A549 (cell line): ENCODE data around the gene FAR2. TPM values are rescaled to one million over a fixed set of nuclear protein-coding genes. Genes with fewer than 3 reads are reported as not detected.

Source experiments
- ATAC-seq, 2 experiments: fragments of 200-7000 bp in 1 of 2; fragments of >200 bp in 1 of 2; cut with Nextera tagmentation in 1 of 2; cut with Tn5 transposase in 1 of 2; 3 replicates each; pipeline versions ENCODE4 v1.8.0 to v1.9.1; 2018 to 2020; ENCODE audit warnings: mild to moderate bottlenecking in 1 of 2, moderate library complexity in 1 of 2
- CTCF ChIA-PET: fragments of 300-600 bp; sonication (Branson Sonifier 250); formaldehyde crosslinking; extraction: SDS; loops from one replicate; lab custom pipeline; 2021; ENCODE audit warnings: antibody characterized with exemption, inconsistent platforms; lab: Yijun Ruan, JAX
- POLR2A ChIA-PET: fragments of 350-600 bp; formaldehyde crosslinking; extraction: SDS; loops from one replicate; lab custom pipeline; 2021; ENCODE audit warnings: antibody characterized with exemption, inconsistent platforms; lab: Yijun Ruan, JAX
- DNase-seq, 2 experiments: peaks; one replicate each; pipeline versions ENCODE4 v3.0.0 to v3.0.0-alpha.2; 2011 to 2016; ENCODE audit warnings: low read depth in 1 of 2, low spot score in 1 of 2
- FAIRE-seq: peaks from 2 replicates; lab custom pipeline; 2011; peaks lifted over from hg19 to GRCh38; lab: Jason Lieb, UNC
- H3K27ac ChIP-seq, 2 experiments: fragments of >200 bp; sonication (Bioruptor Twin); formaldehyde crosslinking; 3 replicates each; pipeline ENCODE4 v1.5.1; 2016 to 2017
- H3K4me1 ChIP-seq: fragments of >200 bp; sonication (Bioruptor Twin); formaldehyde crosslinking; 3 replicates; pipeline ENCODE4 v1.6.1; 2016
- H3K4me2 ChIP-seq: fragments of >200 bp; sonication (Bioruptor Twin); formaldehyde crosslinking; 3 replicates; pipeline ENCODE4 v1.6.1; 2016
- H3K4me3 ChIP-seq: fragments of >200 bp; sonication (Bioruptor Twin); formaldehyde crosslinking; 3 replicates; pipeline ENCODE4 v1.5.1; 2016
- H3K9me3 ChIP-seq: fragments of >200 bp; sonication (Bioruptor Twin); formaldehyde crosslinking; 3 replicates; pipeline ENCODE4 v1.6.1; 2016
- CBX2 ChIP-seq: fragments of 200-600 bp; sonication (generic); IDR thresholded peaks from 2 replicates; pipeline ENCODE4 v1.6.1; 2016; ENCODE audit warnings: low read depth, mild to moderate bottlenecking, borderline replicate concordance
- CBX8 ChIP-seq: fragments of 200-600 bp; sonication (generic); IDR thresholded peaks from 2 replicates; pipeline ENCODE4 v1.6.1; 2016
- CEBPB ChIP-seq, 2 experiments: fragments of >200 bp in 1 of 2; sonication (Bioruptor Twin) in 1 of 2; formaldehyde crosslinking in 1 of 2; IDR thresholded peaks; 2 replicates each; pipeline ENCODE4 v1.6.1; 2012 to 2016
- CHD2 ChIP-seq: fragments of 150-350 bp; IDR thresholded peaks from 2 replicates; pipeline ENCODE4 v1.6.1; 2014; ENCODE audit warnings: low read length; ENCODE audit not compliant: partially characterized antibody
- CHD4 ChIP-seq: fragments of 200-600 bp; sonication (generic); IDR thresholded peaks from 2 replicates; pipeline ENCODE4 v1.6.1; 2016; ENCODE audit warnings: antibody characterized with exemption, mild to moderate bottlenecking, borderline replicate concordance
- EHF ChIP-seq: fragments of 250-450 bp; sonication (Bioruptor Pico); IDR thresholded peaks from 2 replicates; pipeline ENCODE4 v1.5.0; 2020; ENCODE audit warnings: mild to moderate bottlenecking
- EP300 ChIP-seq, 2 experiments: fragments of >200 bp; sonication (Bioruptor Twin); formaldehyde crosslinking; IDR thresholded peaks; 2 replicates in 1 of 2; 3 replicates in 1 of 2; pipeline ENCODE4 v1.6.1; 2016 to 2017
- FOSB ChIP-seq: fragments of 250-450 bp; sonication (Bioruptor Pico); IDR thresholded peaks from 2 replicates; pipeline ENCODE4 v1.5.0; 2020; ENCODE audit warnings: mild to moderate bottlenecking, moderate library complexity
- FOSL2 ChIP-seq, 2 experiments: fragments of 450-650 bp in 1 of 2; fragments of >200 bp in 1 of 2; sonication (Bioruptor Twin) in 1 of 2; formaldehyde crosslinking; IDR thresholded peaks; 2 replicates each; pipeline versions ENCODE4 v1.5.0 to v1.6.1; 2016 to 2020; ENCODE audit warnings: mild to moderate bottlenecking in 1 of 2, moderate library complexity in 1 of 2
- FOXS1 ChIP-seq: fragments of 250-450 bp; sonication (Bioruptor Pico); IDR thresholded peaks from 2 replicates; pipeline ENCODE4 v1.5.0; 2020; ENCODE audit warnings: mild to moderate bottlenecking, moderate library complexity
- HDAC2 ChIP-seq: fragments of 200-600 bp; sonication (generic); IDR thresholded peaks from 2 replicates; pipeline ENCODE4 v1.6.1; 2016
- HEYL ChIP-seq: fragments of 250-450 bp; sonication (Bioruptor Pico); IDR thresholded peaks from 2 replicates; pipeline ENCODE4 v1.8.0; 2021; ENCODE audit warnings: mild to moderate bottlenecking, moderate library complexity
- HOXB13 ChIP-seq: fragments of 250-450 bp; sonication (Bioruptor Pico); IDR thresholded peaks from 2 replicates; pipeline ENCODE4 v1.5.0; 2020; ENCODE audit warnings: low read depth, mild to moderate bottlenecking, moderate library complexity
- HOXB5 ChIP-seq: fragments of 250-450 bp; sonication (Bioruptor Pico); IDR thresholded peaks from 2 replicates; pipeline ENCODE4 v1.5.0; 2020; ENCODE audit warnings: mild to moderate bottlenecking, moderate library complexity
- JUN ChIP-seq, 2 experiments: fragments of >200 bp; sonication (Bioruptor Twin); formaldehyde crosslinking; IDR thresholded peaks; 2 replicates in 1 of 2; 3 replicates in 1 of 2; pipeline ENCODE4 v1.6.1; 2016 to 2017
- JUNB ChIP-seq: fragments of >200 bp; sonication (Bioruptor Twin); formaldehyde crosslinking; IDR thresholded peaks from 2 replicates; pipeline ENCODE4 v1.6.1; 2016
- KDM1A ChIP-seq: fragments of 200-600 bp; sonication (generic); IDR thresholded peaks from 2 replicates; pipeline ENCODE4 v1.6.1; 2016; ENCODE audit warnings: low read depth, mild to moderate bottlenecking
- KDM5A ChIP-seq: fragments of 200-600 bp; sonication (generic); IDR thresholded peaks from 2 replicates; pipeline ENCODE4 v1.6.1; 2016; ENCODE audit warnings: antibody characterized with exemption, mild to moderate bottlenecking
- MAZ ChIP-seq: fragments of 150-350 bp; IDR thresholded peaks from 2 replicates; pipeline ENCODE4 v1.6.1; 2014; ENCODE audit warnings: antibody characterized with exemption, low read depth, low read length, borderline replicate concordance
- MYC ChIP-seq: IDR thresholded peaks from 2 replicates; pipeline ENCODE4 v1.6.1; 2012; ENCODE audit warnings: mild to moderate bottlenecking, inconsistent platforms, low read length, improper control_type of control experiment, borderline replicate concordance
- NFE2L2 ChIP-seq: fragments of 150-350 bp; conservative IDR thresholded peaks from 2 replicates; pipeline ENCODE4 v1.6.1; 2014; ENCODE audit warnings: low read length
- NR3C1 ChIP-seq: fragments of >200 bp; sonication (Bioruptor Twin); formaldehyde crosslinking; IDR thresholded peaks from 3 replicates; pipeline ENCODE4 v1.6.1; 2017
- POLR2AphosphoS2 ChIP-seq: conservative IDR thresholded peaks from 2 replicates; pipeline ENCODE4 v1.6.1; 2012; ENCODE audit warnings: low read length, improper control_type of control experiment, inconsistent platforms
- RAD21 ChIP-seq, 2 experiments: fragments of >200 bp in 1 of 2; sonication (Bioruptor Twin) in 1 of 2; formaldehyde crosslinking in 1 of 2; IDR thresholded peaks in 1 of 2; conservative IDR thresholded peaks in 1 of 2; 2 replicates in 1 of 2; 3 replicates in 1 of 2; pipeline ENCODE4 v1.6.1; 2012 to 2018; ENCODE audit warnings: inconsistent platforms in 1 of 2
- RNF2 ChIP-seq: fragments of 200-600 bp; sonication (generic); IDR thresholded peaks from 2 replicates; pipeline ENCODE4 v1.6.1; 2016; ENCODE audit warnings: low read depth, mild to moderate bottlenecking, antibody characterized with exemption, moderate library complexity, borderline replicate concordance
- SREBF2 ChIP-seq: fragments of 450-650 bp; IDR thresholded peaks from 2 replicates; pipeline ENCODE4 v1.6.1; 2014; ENCODE audit warnings: mild to moderate bottlenecking, moderate library complexity
- ZC3H11A ChIP-seq: fragments of 450-650 bp; IDR thresholded peaks from 2 replicates; pipeline ENCODE4 v1.6.1; 2014; ENCODE audit warnings: antibody characterized with exemption, mild to moderate bottlenecking
- ZFP36 ChIP-seq: fragments of 450-650 bp; IDR thresholded peaks from 2 replicates; pipeline ENCODE4 v1.6.1; 2014; ENCODE audit warnings: borderline replicate concordance; ENCODE audit not compliant: partially characterized antibody
- ZSCAN20 ChIP-seq: fragments of 250-450 bp; sonication (Bioruptor Pico); IDR thresholded peaks from 2 replicates; pipeline ENCODE4 v1.8.0; 2022; ENCODE audit warnings: mild to moderate bottlenecking, moderate library complexity
- WGBS: methylation state at CpG from one replicate; pipeline ENCODE4 v1.1.6; 2017; ENCODE audit errors: missing lambda C conversion rate; 5-methylcytosine and 5-hydroxymethylcytosine counted together
- polyA plus RNA-seq, 4 experiments: library from polyadenylated mRNA; depleted of rRNA in 3 of 4; stranded (reverse); fragments of >200 nt; fragmentation: RNase III in 1 of 4; extraction: RNeasy Plus Mini Kit Qiagen cat#74134 plus additional on column Dnase treatment in 1 of 4; gene quantifications; 2 replicates in 3 of 4; 3 replicates in 1 of 4; pipeline ENCODE4 v1.2.3, GENCODE V29; 2011 to 2017
- TF ChIP-seq, protein P1 (sequence below): IDR thresholded peaks from 2 replicates; pipeline ENCODE4 v1.6.1; 2012; ENCODE audit warnings: low read depth, borderline replicate concordance
- TF ChIP-seq, protein P2 (sequence below): fragments of 250-450 bp; sonication (Bioruptor Pico); IDR thresholded peaks from 2 replicates; pipeline ENCODE4 v1.5.0; 2020; ENCODE audit warnings: low read depth, mild to moderate bottlenecking, moderate library complexity
- TF ChIP-seq, protein P3 (sequence below): IDR thresholded peaks from 2 replicates; pipeline ENCODE4 v1.6.1; 2012
- TF ChIP-seq, protein P4 (sequence below): fragments of 450-650 bp; IDR thresholded peaks from 2 replicates; pipeline ENCODE4 v1.6.1; 2014; ENCODE audit warnings: antibody characterized with exemption
- TF ChIP-seq, protein P5 (sequence below): fragments of >200 bp; sonication (Bioruptor Twin); formaldehyde crosslinking; IDR thresholded peaks from 3 replicates; pipeline ENCODE4 v1.6.1; 2016

FAR2 gene
- polyA plus RNA-seq, 2 of the 4 experiments (the other 2 are of a cell fraction) = 0.06 TPM; not detected in 1

DNA sequence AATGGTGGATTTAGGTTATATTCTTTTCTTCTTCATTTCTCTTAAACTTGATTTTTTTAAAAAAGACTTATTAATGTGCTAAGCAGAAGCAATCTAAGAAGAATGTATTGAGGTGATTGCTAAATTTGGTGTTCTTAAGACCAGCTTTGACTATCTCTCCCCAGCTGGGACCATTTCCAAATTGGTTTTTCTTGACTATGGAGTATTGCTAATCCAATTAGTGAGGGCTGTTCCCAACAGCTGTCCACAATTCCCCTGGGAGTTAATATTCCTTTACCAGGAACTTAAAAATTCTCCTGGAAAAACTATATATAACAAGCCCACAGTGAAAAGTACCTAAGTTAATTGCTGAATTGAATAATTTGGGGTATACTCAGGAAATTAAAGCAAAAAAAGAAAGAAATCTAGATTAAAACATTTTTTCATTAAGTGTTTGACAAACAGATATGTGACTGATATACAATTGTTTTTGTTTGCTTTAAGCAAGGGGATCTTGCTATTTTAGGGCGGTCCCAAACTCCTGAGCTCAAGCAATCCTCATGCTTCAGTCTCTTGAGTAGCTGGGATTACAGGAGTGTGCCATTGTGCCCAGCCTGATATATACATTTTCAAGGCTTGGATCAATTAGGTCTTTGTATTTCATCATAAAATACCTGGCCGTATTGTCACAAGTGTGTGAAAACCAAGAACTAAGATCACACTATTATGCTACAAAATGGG, 105.0 kb downstream of the FAR2 start:
- ChIA-PET POLR2A (no interaction called here), CTCF (no interaction called here)
- no peak for FAIRE-seq
- Histone ChIP-seq H3K4me1 (no peaks in the 10 kb centered on the region), H3K9me3 (no peaks in the 10 kb centered on the region), H3K4me2 (no peak overlapping the region), H3K27ac (no peak overlapping the region), H3K4me3 (no peak overlapping the region)
- 48% methylated on average over 2 of the region's 2 CpGs for WGBS
- TF ChIP-seq, protein P1, sequence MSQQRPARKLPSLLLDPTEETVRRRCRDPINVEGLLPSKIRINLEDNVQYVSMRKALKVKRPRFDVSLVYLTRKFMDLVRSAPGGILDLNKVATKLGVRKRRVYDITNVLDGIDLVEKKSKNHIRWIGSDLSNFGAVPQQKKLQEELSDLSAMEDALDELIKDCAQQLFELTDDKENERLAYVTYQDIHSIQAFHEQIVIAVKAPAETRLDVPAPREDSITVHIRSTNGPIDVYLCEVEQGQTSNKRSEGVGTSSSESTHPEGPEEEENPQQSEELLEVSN = no peak
- TF ChIP-seq, protein P2, sequence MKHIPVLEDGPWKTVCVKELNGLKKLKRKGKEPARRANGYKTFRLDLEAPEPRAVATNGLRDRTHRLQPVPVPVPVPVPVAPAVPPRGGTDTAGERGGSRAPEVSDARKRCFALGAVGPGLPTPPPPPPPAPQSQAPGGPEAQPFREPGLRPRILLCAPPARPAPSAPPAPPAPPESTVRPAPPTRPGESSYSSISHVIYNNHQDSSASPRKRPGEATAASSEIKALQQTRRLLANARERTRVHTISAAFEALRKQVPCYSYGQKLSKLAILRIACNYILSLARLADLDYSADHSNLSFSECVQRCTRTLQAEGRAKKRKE (CRISPR knock-in tag) = no peak
- TF ChIP-seq JUNB (no peak), EP300 (IDR thresholded peaks at IDR 0.05) (no peak), CBX2 (no peak), HDAC2 (no peak), RNF2 (no peak), HOXB13 (CRISPR knock-in tag) (no peak), HOXB5 (no peak), FOXS1 (no peak), FOSB (no peak), CEBPB (IDR thresholded peaks at IDR 0.05) (no peak), NR3C1 (no peak), MYC (no peak), JUN (IDR thresholded peaks at IDR 0.05) (no peak), KDM5A (no peak), POLR2AphosphoS2 (no peak), ZFP36 (no peak)
- TF ChIP-seq, protein P3, sequence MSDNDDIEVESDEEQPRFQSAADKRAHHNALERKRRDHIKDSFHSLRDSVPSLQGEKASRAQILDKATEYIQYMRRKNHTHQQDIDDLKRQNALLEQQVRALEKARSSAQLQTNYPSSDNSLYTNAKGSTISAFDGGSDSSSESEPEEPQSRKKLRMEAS = no peak
- TF ChIP-seq, protein P4, sequence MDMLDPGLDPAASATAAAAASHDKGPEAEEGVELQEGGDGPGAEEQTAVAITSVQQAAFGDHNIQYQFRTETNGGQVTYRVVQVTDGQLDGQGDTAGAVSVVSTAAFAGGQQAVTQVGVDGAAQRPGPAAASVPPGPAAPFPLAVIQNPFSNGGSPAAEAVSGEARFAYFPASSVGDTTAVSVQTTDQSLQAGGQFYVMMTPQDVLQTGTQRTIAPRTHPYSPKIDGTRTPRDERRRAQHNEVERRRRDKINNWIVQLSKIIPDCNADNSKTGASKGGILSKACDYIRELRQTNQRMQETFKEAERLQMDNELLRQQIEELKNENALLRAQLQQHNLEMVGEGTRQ = no peak
- DNase-seq = no peak
- no peak for ATAC-seq

DNA sequence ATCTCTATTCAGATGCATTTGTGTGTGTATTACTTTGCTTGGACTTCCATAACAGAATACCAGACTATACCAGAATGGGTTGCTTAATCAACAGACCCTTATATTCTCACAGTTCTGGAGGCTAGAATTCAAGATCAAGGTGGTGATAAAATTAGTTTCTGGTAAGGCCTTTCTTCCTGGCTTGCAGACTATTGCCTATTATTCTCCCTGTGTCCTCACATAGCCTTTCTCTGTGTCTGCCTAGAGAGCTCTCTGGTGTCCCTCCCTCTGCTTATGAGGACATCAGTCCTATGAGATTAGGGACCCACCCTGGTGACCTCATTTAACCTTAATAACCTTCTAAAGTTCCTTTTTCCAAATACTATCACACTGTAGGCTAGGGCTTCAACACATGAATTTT, 106.0 kb downstream of the FAR2 start:
- no peak for FAIRE-seq
- Histone ChIP-seq H3K4me2 (no peak overlapping the region), H3K4me3 (no peak overlapping the region), H3K9me3 (no peaks in the 10 kb centered on the region), H3K4me1 (no peaks in the 10 kb centered on the region), H3K27ac (no peak overlapping the region)
- no peak for ATAC-seq
- CTCF ChIA-PET = no interaction called here
- DNase-seq = no peak
- TF ChIP-seq CBX8 = no peak
- TF ChIP-seq ZC3H11A = no peak
- TF ChIP-seq KDM1A = no peak
- TF ChIP-seq CHD4 = no peak
- no peak for TF ChIP-seq HEYL (CRISPR knock-in tag)
- no peak for TF ChIP-seq HDAC2
- TF ChIP-seq RAD21 (conservative IDR thresholded peaks at IDR 0.05 in 1 of 2, IDR thresholded peaks at IDR 0.05 in 1 of 2) = no peak
- no peak for TF ChIP-seq CHD2
- no peak for TF ChIP-seq NFE2L2
- no peak for TF ChIP-seq SREBF2
- no peak for TF ChIP-seq JUN (IDR thresholded peaks at IDR 0.05)
- TF ChIP-seq FOSL2 (IDR thresholded peaks at IDR 0.05) = no peak
- TF ChIP-seq FOSL2 (CRISPR knock-in tag; IDR thresholded peaks at IDR 0.05) = no peak
- TF ChIP-seq, protein P5, sequence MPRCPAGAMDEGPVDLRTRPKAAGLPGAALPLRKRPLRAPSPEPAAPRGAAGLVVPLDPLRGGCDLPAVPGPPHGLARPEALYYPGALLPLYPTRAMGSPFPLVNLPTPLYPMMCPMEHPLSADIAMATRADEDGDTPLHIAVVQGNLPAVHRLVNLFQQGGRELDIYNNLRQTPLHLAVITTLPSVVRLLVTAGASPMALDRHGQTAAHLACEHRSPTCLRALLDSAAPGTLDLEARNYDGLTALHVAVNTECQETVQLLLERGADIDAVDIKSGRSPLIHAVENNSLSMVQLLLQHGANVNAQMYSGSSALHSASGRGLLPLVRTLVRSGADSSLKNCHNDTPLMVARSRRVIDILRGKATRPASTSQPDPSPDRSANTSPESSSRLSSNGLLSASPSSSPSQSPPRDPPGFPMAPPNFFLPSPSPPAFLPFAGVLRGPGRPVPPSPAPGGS = no peak
- no peak for TF ChIP-seq EHF
- no peak for TF ChIP-seq HOXB5
- TF ChIP-seq FOXS1 = no peak
- no peak for TF ChIP-seq ZSCAN20 (CRISPR knock-in tag)
- no peak for TF ChIP-seq JUNB
- TF ChIP-seq MAZ = no peak
- POLR2A ChIA-PET = no interaction called here
